ENCODE data around the gene PTPRM.
"Not testable (repeated sequence)": the region's sequence is repeated elsewhere in the genome, so short reads cannot be mapped to it uniquely, and the experiment has no call there.

The PTPRM gene

GRCh38 chr18:8413189-8413588 lies 846.1 kb downstream of the PTPRM start:
- DNase-seq = no peak

GRCh38 chr18:8413751-8414150 lies 846.6 kb downstream of the PTPRM start:
- DNase-seq = no peak

GRCh38 chr18:8416212-8417019 lies 849.3 kb downstream of the PTPRM start:
- DNase-seq = no peak

GRCh38 chr18:8422391-8422790 lies 855.3 kb downstream of the PTPRM start:
- DNase-seq = no peak

- no peak for DNase-seq
These were observed 856.0 kb downstream of the PTPRM start for GRCh38 chr18:8423051-8423557.

- no peak for DNase-seq
These were observed 857.4 kb downstream of the PTPRM start for GRCh38 chr18:8424481-8424880.

- DNase-seq = no peak
These were observed 858.0 kb downstream of the PTPRM start for GRCh38 chr18:8424917-8425725.

GRCh38 chr18:8426401-8426800 lies 859.3 kb downstream of the PTPRM start:
- peak; percentile 11 for DNase-seq

- DNase-seq = no peak
These were observed 860.2 kb downstream of the PTPRM start for GRCh38 chr18:8427339-8427738.

GRCh38 chr18:8428951-8429350 lies 861.8 kb downstream of the PTPRM start:
- DNase-seq = no peak

GRCh38 chr18:8431036-8431435 lies 863.9 kb downstream of the PTPRM start:
- no peak for DNase-seq

GRCh38 chr18:8433323-8433722 lies 866.2 kb downstream of the PTPRM start:
- no peak for DNase-seq

- no peak for DNase-seq
These were observed 866.7 kb downstream of the PTPRM start for GRCh38 chr18:8433771-8434170.

GRCh38 chr18:8435376-8435775 lies 868.3 kb downstream of the PTPRM start:
- DNase-seq = no peak

GRCh38 chr18:8439055-8439454 lies 871.9 kb downstream of the PTPRM start:
- DNase-seq = no peak

- no peak for DNase-seq
These were observed 876.4 kb downstream of the PTPRM start for GRCh38 chr18:8443505-8443904.

- DNase-seq = not testable (repeated sequence)
These were observed 879.8 kb downstream of the PTPRM start for GRCh38 chr18:8446936-8447335.

GRCh38 chr18:8448130-8448529 lies 881.0 kb downstream of the PTPRM start:
- no peak for DNase-seq

GRCh38 chr18:8450013-8450412 lies 882.9 kb downstream of the PTPRM start:
- no peak for DNase-seq

- DNase-seq = no peak
These were observed 884.0 kb downstream of the PTPRM start for GRCh38 chr18:8450898-8451665.

- no peak for DNase-seq
These were observed 886.4 kb downstream of the PTPRM start for GRCh38 chr18:8453528-8453927.

- DNase-seq = no peak
These were observed 887.0 kb downstream of the PTPRM start for GRCh38 chr18:8454136-8454535.
